ENCODE measurements around the gene RARRES2.

DNA sequence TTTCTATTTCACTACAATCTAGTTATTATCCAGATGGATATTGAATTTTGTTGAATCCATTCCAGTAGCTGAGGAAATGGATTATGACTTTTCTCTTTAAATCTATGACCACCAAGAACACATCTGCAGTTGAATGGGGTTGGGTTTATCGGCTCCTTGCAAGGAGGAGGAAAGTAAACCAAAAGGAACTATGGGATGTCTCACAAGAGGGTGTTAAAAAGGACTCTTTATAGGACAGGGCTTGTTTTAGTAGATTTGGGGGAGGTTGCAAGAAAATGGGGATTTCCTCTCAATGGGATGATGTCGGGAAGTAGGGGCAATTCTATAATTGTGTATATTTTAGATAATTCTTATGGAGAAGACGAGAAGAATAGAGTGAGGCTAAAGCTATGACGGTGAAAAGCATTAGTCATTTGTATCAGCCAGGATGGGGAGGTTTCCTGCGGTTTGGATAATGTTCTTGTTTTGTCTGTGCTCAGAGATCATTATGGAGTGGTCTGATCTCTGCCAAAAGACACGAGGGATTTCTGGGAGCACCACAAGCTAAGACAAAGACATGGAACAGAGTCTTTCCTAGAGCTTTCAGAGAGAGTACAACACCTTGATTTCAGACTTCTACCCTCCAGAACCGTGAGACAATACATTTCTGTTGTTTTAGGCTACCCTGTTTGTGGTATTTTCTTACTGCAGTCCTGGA, 23.5 kb downstream of the RARRES2 start:
- TF ChIP-seq SRF (IDR thresholded peaks at IDR 0.05; ENCODE audit: low read depth): no peak
- TF ChIP-seq POLR2AphosphoS5 (IDR thresholded peaks at IDR 0.05; ENCODE audit: low read depth, low read length): no peak
- TF ChIP-seq CEBPB (IDR thresholded peaks at IDR 0.05; ENCODE audit: low read depth): no peak
- TF ChIP-seq, protein P1, sequence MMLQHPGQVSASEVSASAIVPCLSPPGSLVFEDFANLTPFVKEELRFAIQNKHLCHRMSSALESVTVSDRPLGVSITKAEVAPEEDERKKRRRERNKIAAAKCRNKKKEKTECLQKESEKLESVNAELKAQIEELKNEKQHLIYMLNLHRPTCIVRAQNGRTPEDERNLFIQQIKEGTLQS (IDR thresholded peaks at IDR 0.05): no peak
- TF ChIP-seq YY1 (IDR thresholded peaks at IDR 0.05; ENCODE audit: extremely low read depth, insufficient replicate concordance, low read depth, low read length): no peak
- TF ChIP-seq, protein P2, sequence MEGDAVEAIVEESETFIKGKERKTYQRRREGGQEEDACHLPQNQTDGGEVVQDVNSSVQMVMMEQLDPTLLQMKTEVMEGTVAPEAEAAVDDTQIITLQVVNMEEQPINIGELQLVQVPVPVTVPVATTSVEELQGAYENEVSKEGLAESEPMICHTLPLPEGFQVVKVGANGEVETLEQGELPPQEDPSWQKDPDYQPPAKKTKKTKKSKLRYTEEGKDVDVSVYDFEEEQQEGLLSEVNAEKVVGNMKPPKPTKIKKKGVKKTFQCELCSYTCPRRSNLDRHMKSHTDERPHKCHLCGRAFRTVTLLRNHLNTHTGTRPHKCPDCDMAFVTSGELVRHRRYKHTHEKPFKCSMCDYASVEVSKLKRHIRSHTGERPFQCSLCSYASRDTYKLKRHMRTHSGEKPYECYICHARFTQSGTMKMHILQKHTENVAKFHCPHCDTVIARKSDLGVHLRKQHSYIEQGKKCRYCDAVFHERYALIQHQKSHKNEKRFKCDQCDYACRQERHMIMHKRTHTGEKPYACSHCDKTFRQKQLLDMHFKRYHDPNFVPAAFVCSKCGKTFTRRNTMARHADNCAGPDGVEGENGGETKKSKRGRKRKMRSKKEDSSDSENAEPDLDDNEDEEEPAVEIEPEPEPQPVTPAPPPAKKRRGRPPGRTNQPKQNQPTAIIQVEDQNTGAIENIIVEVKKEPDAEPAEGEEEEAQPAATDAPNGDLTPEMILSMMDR (IDR thresholded peaks at IDR 0.05 in 2 of 3, conservative IDR thresholded peaks at IDR 0.05 in 1 of 3; ENCODE audit: borderline replicate concordance in 1 of 3, insufficient read depth in 1 of 3, low read depth in 2 of 3, low read length in 2 of 3): no peak
- TF ChIP-seq FOSL1 (IDR thresholded peaks at IDR 0.05; ENCODE audit: low read depth): no peak
- no peak for TF ChIP-seq POLR2A (IDR thresholded peaks at IDR 0.05; ENCODE audit: borderline replicate concordance, extremely low read depth, insufficient read depth, insufficient read length)
- TF ChIP-seq EZH2 (IDR thresholded peaks at IDR 0.05): no peak
- TF ChIP-seq EGR1 (IDR thresholded peaks at IDR 0.05; ENCODE audit: low read depth): no peak

Measured in HCT116 (cell line).